B cell (primary cell): ENCODE results near the gene SH3BP2. TPM values are rescaled to one million over a fixed set of nuclear protein-coding genes. Genes with fewer than 3 reads are reported as not detected.
A peak's percentile ranks its signal among the peaks of the same experiment; 100 is the strongest.

ENCODE experiments used
- ATAC-seq: fragments of 200-7000 bp; cut with Tn5 transposase; one replicate; pipeline ENCODE4 v1.10.0; 2021; ENCODE audit warnings: low read depth, mild to moderate bottlenecking, moderate number of reproducible peaks, moderate library complexity
- CTCF ChIA-PET: fragments of 350-600 bp; sonication (Branson Sonifier 250); formaldehyde crosslinking; loops from one replicate; lab custom pipeline; 2021; ENCODE audit warnings: antibody characterized with exemption, inconsistent platforms; lab: Charles Lee
- POLR2A ChIA-PET: fragments of 350-600 bp; sonication (Branson Sonifier 250); formaldehyde crosslinking; loops from one replicate; lab custom pipeline; 2021; ENCODE audit warnings: antibody characterized with exemption; lab: Charles Lee
- DNase-seq: peaks from one replicate; pipeline ENCODE4 v3.0.0; 2013
- H2AFZ ChIP-seq: 2 replicates; pipeline ENCODE4 v1.6.1; 2012; ENCODE audit warnings: mild to moderate bottlenecking, low read depth, low read length; ENCODE audit not compliant: insufficient read depth, poor library complexity, severe bottlenecking
- H3K27ac ChIP-seq, 2 donors: 1 replicate in 1 of 2; 2 replicates in 1 of 2; pipeline ENCODE4 v1.5.1; 2012 to 2013; ENCODE audit warnings: low read length in 2 of 2, mild to moderate bottlenecking in 2 of 2, moderate library complexity in 1 of 2
- H3K27me3 ChIP-seq, 4 experiments: fragments of 200-600 bp in 1 of 4; sonication (generic) in 1 of 4; replicated peaks in 1 of 4; 1 replicate in 2 of 4; 2 replicates in 2 of 4; pipeline versions ENCODE4 v1.6.1 to v1.7.0; 2013 to 2016; ENCODE audit warnings: low read length in 3 of 4, mild to moderate bottlenecking in 2 of 4, mixed read lengths in 1 of 4, moderate library complexity in 1 of 4; ENCODE audit not compliant: insufficient read depth in 4 of 4, control insufficient read depth in 3 of 4; ENCODE audit errors: control extremely low read depth in 1 of 4
- H3K36me3 ChIP-seq, 2 experiments: replicated peaks in 1 of 2; 1 replicate in 1 of 2; 2 replicates in 1 of 2; pipeline versions ENCODE4 v1.6.1 to v1.7.1; 2013; ENCODE audit warnings: low read length in 1 of 2; ENCODE audit not compliant: insufficient read depth in 2 of 2, control insufficient read depth in 1 of 2; ENCODE audit errors: control extremely low read depth in 1 of 2, extremely low read depth in 1 of 2
- H3K4me1 ChIP-seq, 2 donors: fragments of 200-600 bp in 1 of 2; sonication (generic) in 1 of 2; 1 replicate in 1 of 2; 2 replicates in 1 of 2; pipeline versions ENCODE4 v1.5.1 to v1.6.1; 2013 to 2017; ENCODE audit warnings: low read length in 2 of 2; ENCODE audit not compliant: control insufficient read depth in 2 of 2, insufficient read depth in 2 of 2
- H3K4me2 ChIP-seq: replicated peaks from 2 replicates; pipeline ENCODE3; 2012; ENCODE audit warnings: mild to moderate bottlenecking, low read depth, low read length; ENCODE audit not compliant: poor library complexity, severe bottlenecking
- H3K4me3 ChIP-seq, 5 experiments: fragments of 200-600 bp in 1 of 5; sonication (generic) in 1 of 5; 1 replicate in 3 of 5; 2 replicates in 2 of 5; pipeline versions ENCODE4 v1.5.1 to v1.7.0; 2011 to 2016; ENCODE audit warnings: low read length in 4 of 5, mild to moderate bottlenecking in 4 of 5, low read depth in 2 of 5, control low read depth in 1 of 5, moderate library complexity in 1 of 5; ENCODE audit not compliant: insufficient read depth in 1 of 5; ENCODE audit errors: control extremely low read depth in 1 of 5, extremely low read depth in 1 of 5
- H3K79me2 ChIP-seq: fragments of 200-600 bp; sonication (generic); one replicate; pipeline ENCODE4 v1.6.0; 2016; ENCODE audit warnings: low read length; ENCODE audit not compliant: control insufficient read depth, insufficient read depth
- H3K9ac ChIP-seq: fragments of 200-600 bp; sonication (generic); 2 replicates; pipeline ENCODE4 v1.6.1; 2017; ENCODE audit warnings: mild to moderate bottlenecking, low read length, moderate library complexity
- H3K9me3 ChIP-seq, 3 donors: one replicate each; pipeline versions ENCODE4 v1.6.1 to v1.7.1; 2013; ENCODE audit warnings: low read length in 2 of 3; ENCODE audit not compliant: control insufficient read depth in 2 of 3, insufficient read depth in 1 of 3; ENCODE audit errors: control extremely low read depth in 1 of 3
- H4K20me1 ChIP-seq: 2 replicates; pipeline ENCODE4 v1.6.0; 2012; ENCODE audit warnings: mild to moderate bottlenecking, low read length; ENCODE audit not compliant: insufficient read depth, control insufficient read depth, poor library complexity, severe bottlenecking
- H3K27ac Mint-ChIP-seq: one replicate; pipeline ENCODE4 v1.8.0; 2021; ENCODE audit warnings: mixed read lengths
- H3K27me3 Mint-ChIP-seq: one replicate; pipeline ENCODE4 v1.8.0; 2021; ENCODE audit warnings: mixed read lengths
- H3K4me1 Mint-ChIP-seq: one replicate; pipeline ENCODE4 v1.8.0; 2021; ENCODE audit warnings: mixed read lengths
- H3K4me3 Mint-ChIP-seq: one replicate; pipeline ENCODE4 v1.8.0; 2021; ENCODE audit warnings: mixed read lengths
- H3K9me3 Mint-ChIP-seq: one replicate; pipeline ENCODE4 v1.8.0; 2022; ENCODE audit warnings: mixed read lengths; ENCODE audit not compliant: insufficient read depth
- EZH2 ChIP-seq: IDR thresholded peaks from 2 replicates; pipeline ENCODE4 v1.6.1; 2012; ENCODE audit warnings: borderline replicate concordance, low read depth, mild to moderate bottlenecking, moderate library complexity, low read length; ENCODE audit not compliant: insufficient read depth, poor library complexity, severe bottlenecking
- WGBS: methylation state at CpG from one replicate; pipeline ENCODE4 v1.1.5; 2013; ENCODE audit warnings: missing lambda C conversion rate; ENCODE audit not compliant: insufficient coverage; 5-methylcytosine and 5-hydroxymethylcytosine counted together
- intact Hi-C: fragments of 100-400 bp; cut with micrococcal nuclease; formaldehyde crosslinking; loops from one replicate; pipeline ENCODE4 v1.10.0; 2022
- polyA plus RNA-seq: library from polyadenylated mRNA; depleted of rRNA; stranded (reverse); fragments of >200 nt; gene quantifications from 2 replicates; pipeline ENCODE4 v1.2.3, GENCODE V29; 2012
- total RNA-seq, 2 donors: library from RNA; stranded (reverse); fragments of 120-200 nt in 1 of 2; gene quantifications; 1 replicate in 1 of 2; 2 replicates in 1 of 2; pipeline versions ENCODE4 v1.2.3 to v1.2.4, GENCODE V29; 2013 to 2022
- TF ChIP-seq, protein P1 (sequence below): fragments of 200-600 bp; IDR thresholded peaks from one replicate; pipeline ENCODE4 v1.8.0; 2022; ENCODE audit warnings: antibody characterized with exemption, mild to moderate bottlenecking

SH3BP2 gene
- total and polyA plus RNA-seq, 2 donors (not counting 1 experiment from before 2014, with no cell fraction given), result 30.8 to 219 TPM

DNA sequence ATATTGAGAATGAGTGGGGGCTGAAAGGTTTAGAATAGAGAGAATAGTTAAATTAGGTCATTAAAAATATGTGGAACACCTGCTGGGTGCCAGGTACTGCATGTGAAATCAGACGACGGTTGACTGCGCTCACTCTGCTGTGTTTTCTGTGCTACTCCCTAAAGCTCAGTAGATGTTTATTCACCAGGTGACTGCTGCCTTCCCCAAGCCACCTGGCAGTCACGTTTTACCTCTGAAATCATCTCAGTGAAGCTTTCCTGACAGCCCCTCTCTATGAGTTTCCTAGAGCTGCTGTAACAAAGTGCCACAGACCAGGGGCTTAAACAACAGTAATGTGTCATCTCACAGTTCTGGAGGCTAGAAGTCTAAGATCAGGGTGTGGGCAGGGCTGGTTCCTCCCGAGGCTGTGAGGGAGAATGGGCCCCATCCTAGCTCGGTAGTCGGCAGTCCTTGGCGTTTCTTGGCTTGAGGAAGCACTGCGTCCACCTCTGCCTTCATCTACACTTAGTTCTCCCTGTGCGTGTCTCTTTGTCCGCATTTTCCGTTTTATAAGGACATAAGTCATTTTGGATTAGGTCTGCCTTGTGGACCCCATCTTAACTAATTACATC lies 76.1 kb downstream of the SH3BP2 start:
- Mint-ChIP-seq H3K9me3 (no peaks in the 10 kb centered on the region), H3K27me3 (no peaks in the 10 kb centered on the region), H3K4me1 (peaks cover 79% of the 10 kb centered on the region), H3K4me3 (no peak overlapping the region), H3K27ac (peak overlapping the region; percentile 10)
- ATAC-seq, result no peak
- H3K27ac ChIP-seq, result no peak overlapping the region
- intact Hi-C loops, result no loop called here
- DNase-seq, result no peak
- peaks cover 45 to 69% of the 10 kb centered on the region in 2 donors for H3K4me1 ChIP-seq
- H3K9ac ChIP-seq, result no peak overlapping the region
- ChIA-PET CTCF (interaction anchor here (0.5 kb wide), 1 partner anchor 144 kb away, joined by 3 read pairs; no protein-coding TSS in a partner anchor), POLR2A (no interaction called here)
- no peak overlapping the region for H3K4me3 ChIP-seq
- WGBS, result 94% methylated on average over 12 of the region's 12 CpGs
- no peak overlapping the region for H3K4me2 ChIP-seq
- H3K27me3 ChIP-seq, result no peaks in the 10 kb centered on the region
- H3K79me2 ChIP-seq, result peaks cover 100% of the 10 kb centered on the region
- TF ChIP-seq, protein P1, sequence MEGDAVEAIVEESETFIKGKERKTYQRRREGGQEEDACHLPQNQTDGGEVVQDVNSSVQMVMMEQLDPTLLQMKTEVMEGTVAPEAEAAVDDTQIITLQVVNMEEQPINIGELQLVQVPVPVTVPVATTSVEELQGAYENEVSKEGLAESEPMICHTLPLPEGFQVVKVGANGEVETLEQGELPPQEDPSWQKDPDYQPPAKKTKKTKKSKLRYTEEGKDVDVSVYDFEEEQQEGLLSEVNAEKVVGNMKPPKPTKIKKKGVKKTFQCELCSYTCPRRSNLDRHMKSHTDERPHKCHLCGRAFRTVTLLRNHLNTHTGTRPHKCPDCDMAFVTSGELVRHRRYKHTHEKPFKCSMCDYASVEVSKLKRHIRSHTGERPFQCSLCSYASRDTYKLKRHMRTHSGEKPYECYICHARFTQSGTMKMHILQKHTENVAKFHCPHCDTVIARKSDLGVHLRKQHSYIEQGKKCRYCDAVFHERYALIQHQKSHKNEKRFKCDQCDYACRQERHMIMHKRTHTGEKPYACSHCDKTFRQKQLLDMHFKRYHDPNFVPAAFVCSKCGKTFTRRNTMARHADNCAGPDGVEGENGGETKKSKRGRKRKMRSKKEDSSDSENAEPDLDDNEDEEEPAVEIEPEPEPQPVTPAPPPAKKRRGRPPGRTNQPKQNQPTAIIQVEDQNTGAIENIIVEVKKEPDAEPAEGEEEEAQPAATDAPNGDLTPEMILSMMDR, result no peak
- TF ChIP-seq EZH2, result no peak
- H4K20me1 ChIP-seq, result peaks cover 96% of the 10 kb centered on the region
- no peak overlapping the region for H2AFZ ChIP-seq
- no peaks in the 10 kb centered on the region for H3K9me3 ChIP-seq
- H3K36me3 ChIP-seq, result peaks cover 0 to 13% of the 10 kb centered on the region in 2 experiments

DNA sequence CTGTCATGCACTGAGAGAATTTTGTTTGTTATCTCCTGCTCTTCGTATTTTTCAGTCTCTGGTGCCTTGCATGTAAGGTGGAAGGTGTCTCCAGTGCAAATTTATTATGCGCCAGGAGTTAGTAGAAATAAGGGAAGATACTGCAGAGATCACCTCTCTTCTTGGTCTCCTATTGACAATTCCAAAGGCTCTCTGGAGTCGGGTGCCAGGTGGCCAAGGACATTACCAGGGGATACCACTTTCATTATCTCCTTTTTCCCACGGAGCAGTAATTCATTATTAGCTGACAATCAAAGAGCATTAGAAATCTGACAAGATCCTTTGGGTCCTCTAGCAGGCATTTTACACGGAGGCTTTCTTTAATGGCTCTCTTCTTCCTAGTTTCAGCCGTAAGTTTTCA lies 76.8 kb downstream of the SH3BP2 start:
- Mint-ChIP-seq H3K9me3 (no peaks in the 10 kb centered on the region), H3K4me1 (peaks cover 78% of the 10 kb centered on the region), H3K4me3 (no peak overlapping the region), H3K27ac (no peak overlapping the region), H3K27me3 (no peaks in the 10 kb centered on the region)
- no peak for DNase-seq
- Histone ChIP-seq H4K20me1 (peaks cover 95% of the 10 kb centered on the region), H3K27ac (no peak overlapping the region), H3K9me3 (no peaks in the 10 kb centered on the region), H3K79me2 (peaks cover 100% of the 10 kb centered on the region), H2AFZ (no peak overlapping the region), H3K4me1 (peaks cover 39 to 62% of the 10 kb centered on the region in 2 donors), H3K9ac (no peak overlapping the region), H3K4me3 (no peak overlapping the region), H3K4me2 (no peak overlapping the region), H3K36me3 (peaks cover 0 to 14% of the 10 kb centered on the region in 2 experiments), H3K27me3 (no peaks in the 10 kb centered on the region)
- POLR2A ChIA-PET, result interaction anchor here (1.7 kb wide), 1 partner anchor 10 kb away, joined by 3 read pairs; no protein-coding TSS in a partner anchor
- intact Hi-C loops, result no loop called here
- TF ChIP-seq, protein P1, result no peak
- no peak for TF ChIP-seq EZH2
- ATAC-seq, result no peak
- CTCF ChIA-PET, result no interaction called here
- WGBS, result 96% methylated on average over 3 of the region's 6 CpGs
